HTR-8/SVneo (cell line): ENCODE results near the gene TPGS1.
"Not testable (repeated sequence)": the region's sequence is repeated elsewhere in the genome, so short reads cannot be mapped to it uniquely, and the experiment has no call there.

Experiments
- DNase-seq: peaks from one replicate; pipeline ENCODE4 v3.0.0; 2011; ENCODE audit warnings: low spot score, mixed read lengths; ENCODE audit not compliant: insufficient read length
- FAIRE-seq: peaks from 2 replicates; lab custom pipeline; 2011; peaks lifted over from hg19 to GRCh38; lab: Jason Lieb, UNC

Gene TPGS1

DNA sequence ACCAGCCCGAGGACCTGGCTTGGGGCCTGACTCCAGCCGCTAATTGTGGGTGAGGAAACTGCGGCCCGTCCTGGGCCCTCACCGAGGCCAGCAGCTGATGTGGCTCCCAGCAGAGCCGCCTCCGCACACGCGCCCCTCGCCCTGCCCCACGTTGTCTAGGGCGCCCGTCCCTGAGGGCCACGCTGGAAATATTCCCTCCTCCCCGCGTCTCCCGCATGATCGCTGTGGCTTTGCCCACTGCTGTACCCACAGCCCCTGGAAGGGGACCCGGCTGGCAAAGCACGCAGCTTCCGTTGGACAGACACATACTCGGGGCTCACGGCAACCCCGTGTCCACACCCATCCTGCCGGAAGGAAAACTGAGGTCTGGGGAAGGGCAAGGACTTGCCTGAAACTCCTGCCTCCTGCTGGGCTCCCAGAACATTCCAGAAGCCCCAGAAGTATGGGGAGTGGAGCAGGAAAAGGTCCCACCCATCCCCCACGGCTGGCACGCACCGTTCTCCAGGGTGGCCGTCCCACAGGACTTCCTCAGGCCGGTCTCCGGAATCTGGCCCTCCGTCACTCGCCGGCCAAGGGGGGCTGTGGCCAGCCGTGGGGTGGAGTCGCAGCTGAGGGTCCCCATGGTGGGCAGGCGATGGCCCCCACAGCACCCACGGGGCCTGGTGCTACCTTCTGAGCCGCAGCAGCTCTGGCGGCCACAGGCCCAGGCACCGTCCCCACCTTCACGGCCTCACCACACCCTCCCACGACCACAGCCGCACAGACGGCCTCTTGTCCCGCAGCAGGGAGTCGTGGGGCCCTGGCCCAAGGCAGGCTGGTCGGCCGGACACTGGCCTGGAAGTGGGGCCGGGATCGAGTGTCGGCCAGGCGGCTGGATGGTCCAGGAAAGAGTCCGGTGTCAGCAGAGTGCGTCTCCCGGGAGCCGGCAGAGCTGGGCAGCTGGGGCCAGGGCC, 32.9 kb upstream of the TPGS1 start:
- no peak for DNase-seq
- no peak for FAIRE-seq

DNA sequence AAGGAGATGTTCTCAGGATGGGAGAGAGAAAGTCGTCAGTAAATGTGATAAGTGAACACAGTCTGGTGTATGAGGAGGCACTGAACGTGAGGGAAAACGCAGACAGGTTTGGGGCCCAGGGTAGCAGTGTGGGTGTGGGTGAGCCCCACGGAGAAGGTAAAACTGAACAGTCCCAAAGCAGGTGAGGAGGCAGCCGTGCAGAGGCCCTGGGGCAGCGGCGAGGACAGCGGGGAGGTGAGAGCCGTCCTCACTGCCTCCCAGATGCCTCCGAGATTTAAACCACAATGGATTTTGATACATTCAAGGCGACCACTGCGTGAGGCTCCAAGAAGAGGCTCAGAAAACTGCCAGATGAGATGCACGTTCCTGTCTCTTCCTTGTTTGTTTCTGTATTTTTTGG, 31.9 kb upstream of the TPGS1 start:
- FAIRE-seq (no peak), DNase-seq (no peak)

DNA sequence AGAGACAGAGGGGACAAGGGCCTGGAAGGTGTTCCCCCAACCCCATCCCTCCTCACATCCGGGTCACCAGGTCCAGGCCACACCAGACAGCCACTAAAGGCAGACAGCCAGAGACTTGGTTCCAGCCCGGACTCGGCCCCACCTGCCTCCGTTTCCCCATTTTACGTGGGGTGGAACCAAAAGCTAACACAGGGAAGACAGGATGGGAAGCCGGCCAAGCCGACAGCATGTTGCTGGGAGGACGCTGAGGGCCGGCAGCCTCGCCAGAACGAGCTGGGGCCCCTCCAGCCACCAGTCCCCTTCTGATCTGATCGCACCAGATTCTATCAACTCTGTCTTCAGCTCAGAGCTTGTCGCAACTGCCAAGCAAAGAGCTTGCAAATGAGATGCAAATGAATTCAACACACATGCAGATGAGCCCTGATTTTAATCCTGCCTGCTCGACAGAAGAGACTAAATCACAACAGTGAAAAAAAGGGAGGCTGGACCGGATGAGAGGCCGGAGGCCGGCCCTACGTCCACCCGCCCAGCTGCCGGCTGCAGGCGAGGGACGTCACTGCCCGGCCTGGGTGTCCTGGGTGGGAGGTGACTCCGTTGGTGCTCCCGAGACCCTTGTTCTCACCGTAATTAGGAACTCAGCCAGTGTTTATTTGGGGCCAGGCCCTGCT, 28.9 kb upstream of the TPGS1 start:
- no peak for FAIRE-seq
- DNase-seq: no peak

DNA sequence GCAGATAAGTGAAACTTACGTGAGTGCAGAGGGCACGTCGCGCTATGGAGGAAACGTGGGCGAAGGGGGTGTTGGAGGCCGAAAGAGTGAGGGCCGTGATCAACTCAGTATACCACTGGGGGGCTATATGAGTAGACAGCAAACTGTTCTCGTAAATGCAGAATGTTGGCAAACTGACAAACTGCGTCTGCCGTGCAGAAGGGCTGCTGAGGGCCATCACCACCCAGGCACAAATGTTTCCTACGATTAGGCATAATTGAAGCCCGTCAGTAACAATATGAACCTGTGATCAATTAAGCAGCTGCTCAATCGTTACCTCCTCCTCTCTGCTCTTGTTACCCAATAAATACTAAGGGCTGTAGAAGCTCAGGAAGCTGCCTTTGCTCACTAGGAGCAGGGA, 28.3 kb upstream of the TPGS1 start:
- FAIRE-seq (no peak), DNase-seq (no peak)

DNA sequence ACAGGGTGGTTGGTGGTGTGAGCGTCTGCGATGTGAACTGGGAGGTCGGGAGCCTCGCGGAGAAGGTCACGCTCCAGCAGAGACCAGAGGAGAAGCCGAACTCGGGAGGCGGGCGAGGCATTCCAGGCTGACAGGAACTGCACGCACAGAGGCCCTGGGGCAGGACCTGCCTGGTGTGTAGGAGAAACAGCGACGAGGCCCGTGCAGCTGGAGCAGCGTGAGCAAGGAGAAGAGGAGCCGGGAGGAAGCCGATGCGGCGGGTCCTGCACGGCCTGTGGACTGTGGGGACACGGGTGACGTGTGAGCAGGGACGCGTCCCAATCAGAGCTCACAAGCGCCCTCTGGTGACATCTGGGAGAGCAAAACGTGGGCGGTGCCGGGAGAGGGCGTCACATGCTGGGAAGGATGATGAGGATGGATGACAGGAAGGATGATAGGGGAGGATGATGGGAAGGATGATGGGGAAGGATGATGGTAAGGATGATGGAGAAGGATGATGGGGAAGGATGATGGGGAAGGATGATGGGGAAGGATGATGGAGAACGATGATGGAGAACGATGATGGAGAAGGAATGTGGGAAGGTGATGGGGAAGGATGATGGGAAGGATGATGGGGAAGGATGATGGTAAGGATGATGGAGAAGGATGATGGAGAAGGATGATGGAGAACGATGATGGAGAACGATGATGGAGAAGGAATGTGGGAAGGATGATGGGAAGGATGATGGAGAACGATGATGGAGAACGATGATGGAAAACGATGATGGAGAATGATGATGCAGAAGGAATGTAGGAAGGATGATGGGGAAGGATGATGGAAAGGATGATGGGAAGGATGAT, 27.1 kb upstream of the TPGS1 start:
- FAIRE-seq (no peak), DNase-seq (no peak)

DNA sequence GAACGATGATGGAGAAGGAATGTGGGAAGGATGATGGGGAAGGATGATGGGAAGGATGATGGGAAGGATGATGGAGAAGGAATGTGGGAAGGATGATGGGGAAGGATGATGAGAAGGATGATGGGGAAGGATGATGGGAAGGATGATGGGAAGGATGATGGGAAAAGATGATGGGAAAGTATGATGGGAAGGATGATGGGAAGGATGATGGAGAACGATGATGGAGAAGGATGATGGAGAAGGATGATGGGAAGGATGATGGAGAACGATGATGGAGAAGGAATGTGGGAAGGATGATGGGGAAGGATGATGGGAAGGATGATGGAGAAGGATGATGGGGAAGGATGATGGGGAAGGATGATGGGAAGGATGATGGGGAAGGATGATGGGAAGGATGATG, 26.2 kb upstream of the TPGS1 start:
- not testable (repeated sequence) for DNase-seq, FAIRE-seq

DNA sequence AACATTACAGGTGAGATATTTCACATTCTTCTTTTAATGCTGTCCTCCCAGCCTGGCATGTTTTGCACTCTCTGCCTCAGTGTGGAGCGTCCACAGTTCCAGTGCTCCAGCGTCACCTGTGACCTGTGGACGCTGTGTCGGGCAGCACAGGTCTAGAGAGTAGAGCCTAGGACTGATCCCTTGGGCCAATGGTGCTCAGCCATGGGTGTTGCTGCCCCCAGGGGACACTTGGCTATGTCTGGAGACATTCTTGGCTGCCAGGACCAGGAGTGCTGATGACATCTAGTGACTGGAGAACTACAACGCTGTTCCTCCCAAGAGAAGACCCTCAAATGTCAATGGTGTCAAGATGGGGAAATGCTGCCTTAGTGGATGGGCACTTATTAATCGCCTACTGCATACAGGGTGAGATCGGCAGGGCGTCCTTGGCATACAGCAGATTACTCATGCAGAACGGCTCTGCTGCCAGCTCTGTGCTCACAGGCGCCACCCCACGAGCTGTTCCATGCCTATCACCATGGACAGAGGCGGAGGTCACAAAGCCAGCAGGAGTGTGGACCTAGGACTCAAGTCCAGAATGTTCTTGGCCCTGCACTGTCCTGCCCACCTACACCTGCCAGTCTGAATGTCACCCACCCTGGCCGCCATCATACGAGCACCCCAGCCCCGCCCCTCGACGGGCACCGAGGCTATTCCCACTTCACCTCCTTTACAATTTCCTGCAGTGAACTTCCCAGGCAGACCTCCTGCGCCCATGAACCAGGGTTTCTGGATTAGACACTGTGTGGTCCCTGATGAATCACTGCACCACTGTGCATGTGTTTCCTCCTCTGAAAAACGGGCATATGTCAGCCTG, 24.9 kb upstream of the TPGS1 start:
- FAIRE-seq: no peak
- DNase-seq: no peak

DNA sequence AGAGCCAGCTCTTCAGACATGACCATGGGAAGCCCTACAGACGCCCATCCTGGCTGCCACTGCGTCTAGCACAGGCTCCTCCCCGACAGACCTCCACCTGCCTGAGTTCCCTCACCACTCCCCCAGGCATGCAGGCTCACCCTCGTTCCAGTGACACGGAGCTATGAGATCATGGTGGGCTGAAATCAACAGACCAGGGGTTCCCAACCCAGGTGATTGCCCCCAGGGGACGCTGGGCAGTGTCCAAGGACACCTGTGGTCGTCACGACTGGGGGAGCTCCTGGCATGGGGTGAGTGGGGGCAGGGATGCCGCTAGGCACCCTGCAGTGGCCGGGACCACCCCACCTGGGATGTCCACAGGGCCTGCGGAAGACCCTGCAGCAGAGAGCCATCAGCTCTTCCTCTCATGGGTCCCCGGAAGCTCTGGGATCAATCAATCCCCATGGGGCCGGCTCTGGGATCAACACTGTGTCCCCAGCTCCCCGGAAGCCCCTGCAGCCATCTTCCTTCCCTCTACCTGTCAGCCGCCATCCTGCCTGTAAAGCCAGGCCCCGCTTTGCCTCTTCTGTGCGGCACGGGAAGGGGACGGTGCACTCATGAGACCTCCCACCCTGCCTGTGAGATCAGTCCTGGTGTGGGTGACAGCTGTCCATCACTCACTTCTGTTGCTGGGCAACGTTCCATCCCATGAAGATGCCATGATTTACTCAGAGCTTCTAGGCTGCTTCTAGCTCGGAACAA, 23.8 kb upstream of the TPGS1 start:
- FAIRE-seq: no peak
- no peak for DNase-seq

DNA sequence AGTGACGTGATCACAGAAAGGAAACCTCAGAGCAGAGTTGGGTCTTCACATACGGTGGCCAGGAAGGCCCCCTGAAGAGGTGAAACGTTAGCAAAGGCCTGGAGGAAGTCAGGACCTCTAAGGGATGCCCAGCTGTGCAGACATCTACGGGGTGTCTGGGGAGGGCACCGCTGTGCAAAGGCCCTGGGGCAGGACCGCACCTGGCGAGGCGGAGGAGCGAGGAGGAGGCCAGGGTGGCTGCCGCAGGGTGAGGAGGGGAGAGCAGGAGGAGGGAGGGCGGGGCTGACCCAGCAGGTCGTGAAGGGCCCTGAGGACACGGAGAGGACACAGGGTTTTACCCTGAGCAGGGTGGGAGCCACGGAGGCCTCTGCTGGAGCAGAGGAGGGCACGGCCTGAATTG, 22.8 kb upstream of the TPGS1 start:
- DNase-seq (no peak), FAIRE-seq (no peak)

DNA sequence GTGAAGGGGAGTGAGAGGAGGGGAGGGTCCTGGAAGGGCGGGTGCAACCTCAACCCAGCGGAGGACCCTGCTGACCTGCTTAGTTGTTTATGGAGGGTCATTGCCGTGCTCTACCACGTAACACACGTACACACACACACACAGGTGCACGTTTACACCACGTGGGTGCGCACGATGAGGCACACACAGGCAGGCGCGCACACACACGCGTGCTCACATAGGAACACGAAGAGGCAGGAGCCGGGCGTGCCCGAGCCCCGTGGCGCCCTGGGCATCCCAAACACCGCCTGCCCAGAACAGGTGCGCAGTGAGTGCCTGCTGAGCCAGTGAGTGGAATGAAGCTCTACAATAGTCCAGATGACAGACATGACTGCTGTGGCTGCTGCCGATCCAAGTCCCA, 22.2 kb upstream of the TPGS1 start:
- DNase-seq (no peak), FAIRE-seq (no peak)

DNA sequence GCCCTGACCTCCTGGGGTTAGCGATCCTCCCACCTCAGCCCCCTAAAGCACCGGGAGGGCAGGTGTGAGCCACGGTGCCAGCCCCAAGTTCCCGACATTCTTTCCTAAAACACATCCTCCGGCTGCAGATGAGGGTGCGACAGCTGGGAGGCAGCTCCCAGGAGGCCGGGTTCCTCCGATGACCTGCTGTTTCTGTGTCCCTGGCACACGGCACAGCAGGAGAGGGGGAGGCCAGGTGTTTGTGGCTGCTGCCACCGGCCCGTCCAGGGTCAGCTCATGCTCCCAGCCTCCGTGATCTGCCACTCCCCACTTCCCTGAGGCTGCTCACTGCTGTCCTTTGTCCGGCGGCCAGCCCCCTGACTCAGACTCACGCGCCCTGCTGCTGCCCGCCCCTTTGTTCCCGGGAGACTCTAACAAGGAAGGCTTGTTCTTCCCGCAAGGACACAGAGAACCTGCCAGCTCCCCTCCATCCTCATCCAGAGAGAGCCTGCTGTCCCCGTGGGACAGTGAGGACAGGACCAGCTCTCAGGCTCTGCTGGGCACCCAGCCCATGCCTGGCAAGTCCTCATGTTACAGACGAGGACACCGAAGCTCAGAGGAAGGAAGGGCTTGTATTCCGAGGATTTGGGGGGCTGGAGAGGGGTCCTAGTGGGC, 21.6 kb upstream of the TPGS1 start:
- FAIRE-seq (no peak), DNase-seq (no peak)

DNA sequence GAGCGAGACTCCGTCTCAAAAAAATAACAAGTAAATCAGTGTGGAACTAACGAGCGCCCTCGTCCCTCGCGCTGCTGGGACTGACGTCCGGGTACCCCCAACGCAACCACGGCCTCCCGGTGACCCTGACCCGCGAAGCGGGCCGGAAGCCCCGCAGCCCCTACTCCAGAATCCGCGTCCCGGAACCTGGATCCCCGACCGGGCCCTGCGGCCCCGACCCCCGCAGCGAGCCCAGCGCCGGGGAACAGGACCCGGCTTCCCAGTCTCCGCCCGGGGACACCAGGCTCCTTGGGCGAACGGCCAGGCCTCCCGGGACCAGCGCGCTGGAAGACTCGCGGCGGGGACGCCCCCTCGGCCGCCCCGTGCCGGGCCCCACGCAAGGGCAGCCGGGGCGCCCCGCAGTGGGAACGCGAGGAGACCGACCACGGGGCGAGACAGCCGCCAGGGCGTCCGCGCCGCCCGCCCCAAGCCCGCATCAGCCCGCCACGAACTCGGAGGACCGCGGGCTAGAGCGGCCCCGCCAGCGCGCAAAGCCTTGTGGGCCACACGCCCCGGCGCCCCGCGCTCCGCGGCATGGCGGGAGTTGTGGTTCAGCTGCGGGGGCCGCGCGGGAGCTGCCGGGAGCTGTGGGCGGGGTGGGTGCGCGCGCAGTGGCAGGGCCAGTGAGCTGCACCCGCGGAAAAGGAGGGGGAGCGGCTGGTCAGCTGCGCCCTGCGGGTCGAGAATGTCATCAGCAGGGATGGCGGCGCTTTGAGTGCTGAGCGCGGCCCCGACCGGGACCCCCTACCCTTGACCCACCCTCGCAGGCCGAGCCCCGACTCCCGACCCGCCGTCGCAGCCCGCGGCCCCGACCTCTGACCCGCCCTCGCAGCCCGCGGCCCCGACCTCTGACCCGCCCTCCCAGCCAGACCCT, 18.5 kb upstream of the TPGS1 start:
- peak; percentile 90 for FAIRE-seq

DNA sequence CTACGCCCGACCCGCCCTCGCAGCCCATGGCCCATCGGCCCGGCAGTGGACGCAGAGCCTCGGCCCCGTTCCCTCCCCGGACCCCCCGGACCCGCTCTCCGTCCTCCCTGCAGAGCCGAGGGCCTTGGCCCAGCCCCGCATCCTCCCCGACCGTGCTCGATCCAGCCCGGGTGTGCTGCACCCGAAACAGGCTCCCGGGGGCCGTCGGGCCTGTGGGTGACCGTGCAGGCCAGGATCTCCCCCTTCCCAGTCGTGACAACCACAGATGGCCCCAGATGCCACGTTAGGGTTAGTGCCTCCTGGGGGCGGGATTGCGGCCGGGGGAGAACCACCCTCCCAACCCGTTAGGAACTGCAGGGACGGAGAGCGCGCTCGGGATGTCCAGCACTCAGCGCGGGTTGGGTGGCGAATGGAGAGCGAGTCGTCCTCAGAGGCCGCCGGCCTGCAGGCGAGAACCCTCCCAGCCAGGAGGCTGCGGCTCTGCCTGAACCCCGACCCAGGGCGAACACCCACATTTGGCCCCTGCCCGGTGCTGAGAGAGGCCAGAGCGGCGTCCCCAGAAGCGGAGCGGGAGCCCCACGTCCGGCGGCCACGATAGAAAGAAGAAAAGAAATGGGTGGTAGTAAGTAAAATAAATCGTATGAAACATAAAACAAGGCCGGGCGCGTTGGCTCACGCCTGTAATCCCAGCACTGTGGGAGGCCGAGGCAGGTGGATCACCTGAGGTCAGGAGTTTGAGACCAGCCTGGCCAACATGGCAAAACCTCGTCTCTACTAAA, 17.7 kb upstream of the TPGS1 start:
- no peak for FAIRE-seq
- no peak for DNase-seq

More for the DNA sequence above, 18.5 kb upstream of the TPGS1 start:
- DNase-seq: peak; percentile 94

DNA sequence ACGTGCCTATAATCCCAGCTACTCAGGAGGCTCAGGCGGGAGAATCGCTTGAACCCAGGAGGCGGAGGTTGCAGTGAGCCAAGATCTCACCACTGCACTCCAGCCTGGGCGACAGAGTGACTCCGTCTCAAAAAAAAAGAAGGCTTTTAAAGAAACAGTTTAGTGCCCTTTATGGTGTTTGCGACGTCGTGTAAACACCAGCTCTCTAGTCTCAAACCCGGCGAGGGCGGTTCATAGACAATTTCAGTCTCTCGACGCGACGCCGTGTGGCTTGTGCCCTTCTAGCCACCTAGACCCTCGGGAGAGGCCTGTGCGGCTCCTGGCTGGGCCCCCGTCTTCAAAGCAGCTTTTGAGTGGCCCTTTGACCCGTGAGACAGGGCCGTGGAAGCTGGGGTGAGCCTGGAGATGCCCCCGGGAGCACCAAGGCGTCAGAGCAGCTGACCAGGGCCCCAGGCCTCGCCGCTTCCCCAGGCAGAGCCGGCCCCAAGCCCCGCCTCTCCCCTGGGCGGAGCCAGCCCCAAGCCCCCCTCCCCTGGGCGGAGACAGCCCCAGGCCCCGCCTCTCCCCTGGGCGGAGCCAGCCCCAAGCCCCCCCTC, 16.1 kb upstream of the TPGS1 start:
- FAIRE-seq (no peak), DNase-seq (no peak)

DNA sequence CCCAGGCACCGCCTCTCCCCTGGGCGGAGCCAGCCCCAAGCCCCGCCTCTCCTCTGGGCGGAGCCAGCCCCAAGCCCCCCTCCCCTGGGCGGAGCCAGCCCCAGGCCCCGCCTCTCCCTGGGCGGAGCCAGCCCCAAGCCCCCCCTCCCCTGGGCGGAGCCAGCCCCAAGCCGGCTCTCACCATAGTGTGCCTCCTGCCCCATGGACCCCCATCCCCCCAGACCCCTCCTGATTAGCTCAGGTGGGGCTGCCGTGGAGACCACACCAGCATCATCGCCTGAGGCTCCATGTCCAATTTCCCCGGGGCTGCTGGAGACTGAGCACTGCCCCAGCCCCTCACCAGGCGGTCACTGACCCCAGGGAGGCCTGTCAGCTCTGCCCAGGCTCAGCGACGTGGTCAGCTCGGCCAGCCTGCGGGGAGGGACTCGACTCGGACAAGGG, 15.2 kb upstream of the TPGS1 start:
- DNase-seq (no peak), FAIRE-seq (no peak)

DNA sequence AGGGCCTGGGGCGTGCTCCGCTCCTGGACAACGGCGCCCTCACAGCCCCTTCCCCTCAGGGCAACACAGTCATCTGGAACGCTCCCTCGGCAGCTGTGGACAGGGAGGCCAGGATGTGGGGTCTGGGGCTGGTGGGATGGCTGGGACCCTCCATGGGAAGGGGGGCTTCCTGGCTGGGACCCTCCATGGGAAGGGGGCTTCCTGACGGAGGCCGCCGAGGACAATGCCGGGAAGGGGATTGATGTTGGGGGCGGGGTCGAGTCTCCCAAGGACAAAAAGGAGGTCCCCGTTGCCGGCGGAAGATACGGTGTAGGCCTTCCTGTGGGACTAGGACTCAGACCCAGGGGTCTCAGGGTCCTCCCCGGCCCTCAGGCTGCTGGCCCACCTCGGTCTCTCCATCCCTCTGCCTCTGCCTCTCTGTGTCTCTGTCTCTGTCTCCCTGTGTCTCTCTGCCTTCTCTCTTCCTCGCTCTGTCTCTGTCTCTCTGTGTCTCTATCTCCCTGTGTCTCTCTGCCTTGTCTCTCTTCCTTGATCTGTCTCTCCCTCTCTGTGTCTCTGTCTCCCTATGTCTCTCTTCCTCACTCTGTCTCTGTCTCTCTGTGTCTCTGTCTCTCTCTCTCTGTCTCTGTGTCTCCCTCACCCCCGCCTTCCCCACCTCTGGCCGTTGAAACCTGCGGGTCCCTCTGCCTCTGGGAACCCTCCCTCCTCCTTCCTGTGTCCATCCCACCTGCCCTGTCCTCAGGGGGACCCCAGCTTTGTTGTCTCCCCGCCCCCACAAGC, 13.7 kb upstream of the TPGS1 start:
- FAIRE-seq (no peak), DNase-seq (no peak)
